Measurements from ENCODE around the gene KRT4.

KRT4 gene

GRCh38 chr12:52782502-52782901 is 31.4 kb downstream of the KRT4 start:
- H3K36me3 ChIP-seq (ENCODE audit: control insufficient read depth, insufficient read depth, low read length): no peaks in the 10 kb centered on the region
- TF ChIP-seq CTCF (IDR thresholded peaks at IDR 0.05; ENCODE audit: insufficient read depth, low read length, poor library complexity, severe bottlenecking): no peak
- DNase-seq (ENCODE audit: extremely low read depth, insufficient read length): no peak
- no peak overlapping the region for H3K4me3 ChIP-seq (replicated peaks; ENCODE audit: low read depth, low read length)
- no peaks in the 10 kb centered on the region for H3K27me3 ChIP-seq (replicated peaks; ENCODE audit: control insufficient read depth, insufficient read depth, low read length)

GRCh38 chr12:52781399-52782082 is 32.4 kb downstream of the KRT4 start:
- Histone ChIP-seq H3K36me3 (ENCODE audit: control insufficient read depth, insufficient read depth, low read length) (no peaks in the 10 kb centered on the region), H3K4me3 (replicated peaks; ENCODE audit: low read depth, low read length) (no peak overlapping the region), H3K27me3 (replicated peaks; ENCODE audit: control insufficient read depth, insufficient read depth, low read length) (no peaks in the 10 kb centered on the region)
- no peak for TF ChIP-seq CTCF (IDR thresholded peaks at IDR 0.05; ENCODE audit: insufficient read depth, low read length, poor library complexity, severe bottlenecking)
- no peak for DNase-seq (ENCODE audit: extremely low read depth, insufficient read length)

- DNase-seq (ENCODE audit: extremely low read depth, insufficient read length): no peak
- Histone ChIP-seq H3K36me3 (ENCODE audit: control insufficient read depth, insufficient read depth, low read length) (no peaks in the 10 kb centered on the region), H3K4me3 (replicated peaks; ENCODE audit: low read depth, low read length) (no peak overlapping the region), H3K27me3 (replicated peaks; ENCODE audit: control insufficient read depth, insufficient read depth, low read length) (no peaks in the 10 kb centered on the region)
- TF ChIP-seq CTCF (IDR thresholded peaks at IDR 0.05; ENCODE audit: insufficient read depth, low read length, poor library complexity, severe bottlenecking): no peak
These were observed 34.0 kb downstream of the KRT4 start for GRCh38 chr12:52779914-52780313.

- no peaks in the 10 kb centered on the region for H3K27me3 ChIP-seq (replicated peaks; ENCODE audit: control insufficient read depth, insufficient read depth, low read length)
- TF ChIP-seq CTCF (IDR thresholded peaks at IDR 0.05; ENCODE audit: insufficient read depth, low read length, poor library complexity, severe bottlenecking): no peak
These were observed 35.1 kb downstream of the KRT4 start for GRCh38 chr12:52778833-52779232.

GRCh38 chr12:52777566-52777965 is 36.4 kb downstream of the KRT4 start:
- no peaks in the 10 kb centered on the region for H3K36me3 ChIP-seq (ENCODE audit: control insufficient read depth, insufficient read depth, low read length)
- DNase-seq (ENCODE audit: extremely low read depth, insufficient read length): no peak
- no peaks in the 10 kb centered on the region; the same call in 1 of the 2 replicates for H3K27me3 ChIP-seq (replicated peaks; ENCODE audit: control insufficient read depth, insufficient read depth, low read length)
- TF ChIP-seq CTCF (IDR thresholded peaks at IDR 0.05; ENCODE audit: insufficient read depth, low read length, poor library complexity, severe bottlenecking): no peak
- no peak overlapping the region for H3K4me3 ChIP-seq (replicated peaks; ENCODE audit: low read depth, low read length)

More at GRCh38 chr12:52778833-52779232, 35.1 kb downstream of the KRT4 start:
- DNase-seq (ENCODE audit: extremely low read depth, insufficient read length): no peak
- no peaks in the 10 kb centered on the region for H3K36me3 ChIP-seq (ENCODE audit: control insufficient read depth, insufficient read depth, low read length)
- no peak overlapping the region for H3K4me3 ChIP-seq (replicated peaks; ENCODE audit: low read depth, low read length)
